Tibial nerve (tissue), 4 donors: ENCODE measurements around the gene PDLIM7. TPM values are rescaled to one million over a fixed set of nuclear protein-coding genes. Genes with fewer than 3 reads are reported as not detected.

Source experiments
- DNase-seq, 2 donors: peaks; one replicate each; pipeline ENCODE4 v3.0.0-alpha.2; 2019; ENCODE audit warnings: low spot score in 2 of 2
- H3K27ac ChIP-seq, 4 donors: fragments of 200-600 bp; sonication (generic) in 3 of 4; one replicate each; pipeline ENCODE4 v1.5.1; 2017 to 2019; ENCODE audit warnings: mild to moderate bottlenecking in 1 of 4
- H3K27me3 ChIP-seq, 2 donors: fragments of 200-600 bp; sonication (generic) in 1 of 2; one replicate each; pipeline versions ENCODE4 v1.5.1 to v1.6.0; 2017 to 2019
- H3K36me3 ChIP-seq, 3 donors: fragments of 200-600 bp; sonication (generic); one replicate each; pipeline ENCODE4 v1.5.1; 2018 to 2019
- H3K4me1 ChIP-seq, 4 donors: fragments of 200-600 bp; sonication (generic) in 3 of 4; one replicate each; pipeline ENCODE4 v1.5.1; 2017 to 2019
- H3K4me3 ChIP-seq, 4 donors: fragments of 200-600 bp; sonication (generic) in 3 of 4; one replicate each; pipeline ENCODE4 v1.5.1; 2017 to 2019; ENCODE audit warnings: mild to moderate bottlenecking in 1 of 4, moderate library complexity in 1 of 4
- H3K9me3 ChIP-seq, 4 donors: fragments of 200-600 bp; sonication (generic) in 3 of 4; one replicate each; pipeline ENCODE4 v1.5.1; 2017 to 2019
- CTCF ChIP-seq, 5 experiments: fragments of 200-600 bp in 3 of 5; fragments of 450-650 bp in 2 of 5; sonication (generic) in 3 of 5; IDR thresholded peaks; one replicate each; pipeline ENCODE4 v1.5.1; 2016 to 2019; ENCODE audit warnings: antibody characterized with exemption in 5 of 5, mild to moderate bottlenecking in 3 of 5, moderate library complexity in 2 of 5
- EP300 ChIP-seq, 2 donors: sonication (generic); formaldehyde crosslinking; IDR thresholded peaks; one replicate each; pipeline ENCODE4 v1.6.1; 2017; ENCODE audit warnings: antibody characterized with exemption in 2 of 2, mild to moderate bottlenecking in 1 of 2
- POLR2A ChIP-seq, 2 donors: fragments of 450-650 bp; IDR thresholded peaks; one replicate each; pipeline ENCODE4 v1.6.1; 2017; ENCODE audit warnings: antibody characterized with exemption in 2 of 2, mild to moderate bottlenecking in 2 of 2, moderate library complexity in 2 of 2
- WGBS, 2 donors: methylation state at CpG; one replicate each; pipeline ENCODE4 v1.1.5; 2018; 5-methylcytosine and 5-hydroxymethylcytosine counted together
- total RNA-seq, 4 donors: library from RNA; depleted of rRNA; stranded (reverse); fragments of >200 nt; gene quantifications; one replicate each; pipeline ENCODE4 v1.1.0, GENCODE V29; 2016

Gene PDLIM7
- total RNA-seq, 4 donors from 2014 or later, result 78.0 to 138 (median 89.9) TPM

- peaks cover 0 to 97% (median 40%) of the 10 kb centered on the region in 3 donors for H3K36me3 ChIP-seq
- H3K9me3 ChIP-seq, result no peaks in the 10 kb centered on the region
- peaks cover 0 to 16% (median 10%) of the 10 kb centered on the region in 4 donors for H3K4me1 ChIP-seq
- 90 to 91% methylated on average over 28 to 37 of the region's 37 CpGs for WGBS, 2 donors
- no peak overlapping the region for H3K27ac ChIP-seq
- no peak for DNase-seq
- no peak overlapping the region for H3K4me3 ChIP-seq
- TF ChIP-seq EP300 (IDR thresholded peaks at IDR 0.05) (no peak), POLR2A (IDR thresholded peaks at IDR 0.05) (no peak), CTCF (IDR thresholded peaks at IDR 0.05) (no peak)
- H3K27me3 ChIP-seq, result no peaks in the 10 kb centered on the region
Measured at GRCh38 chr5:177435847-177436536, 61.4 kb downstream of the PDLIM7 start.

GRCh38 chr5:177434942-177435738 is 62.3 kb downstream of the PDLIM7 start:
- WGBS, 2 donors, result 90 to 91% methylated on average over 17 to 18 of the region's 20 CpGs
- Histone ChIP-seq H3K4me3 (no peak overlapping the region), H3K27me3 (no peaks in the 10 kb centered on the region), H3K4me1 (peaks cover 0 to 22% (median 13%) of the 10 kb centered on the region in 4 donors), H3K9me3 (no peaks in the 10 kb centered on the region), H3K36me3 (peaks cover 0 to 97% (median 40%) of the 10 kb centered on the region in 3 donors), H3K27ac (no peak overlapping the region)
- no peak for TF ChIP-seq CTCF (IDR thresholded peaks at IDR 0.05)
- no peak for TF ChIP-seq POLR2A (IDR thresholded peaks at IDR 0.05)
- no peak for TF ChIP-seq EP300 (IDR thresholded peaks at IDR 0.05)
- DNase-seq, result no peak

- Histone ChIP-seq H3K4me3 (no peak overlapping the region), H3K9me3 (no peaks in the 10 kb centered on the region), H3K36me3 (peaks cover 0 to 93% (median 40%) of the 10 kb centered on the region in 3 donors), H3K27me3 (no peaks in the 10 kb centered on the region), H3K27ac (no peak overlapping the region), H3K4me1 (peaks cover 0 to 27% (median 18%) of the 10 kb centered on the region in 4 donors)
- DNase-seq, result no peak
- TF ChIP-seq CTCF (IDR thresholded peaks at IDR 0.05) (no peak), EP300 (IDR thresholded peaks at IDR 0.05) (no peak), POLR2A (IDR thresholded peaks at IDR 0.05) (no peak)
- 88 to 91% methylated on average over 3 to 5 of the region's 8 CpGs for WGBS, 2 donors
Measured at GRCh38 chr5:177434437-177434836, 63.0 kb downstream of the PDLIM7 start.

- 92 to 93% methylated on average over 26 of the region's 29 CpGs for WGBS, 2 donors
- no peak overlapping the region for H3K27ac ChIP-seq
- H3K36me3 ChIP-seq, result peaks cover 0 to 86% (median 40%) of the 10 kb centered on the region in 3 donors
- H3K9me3 ChIP-seq, result no peaks in the 10 kb centered on the region
- TF ChIP-seq EP300 (IDR thresholded peaks at IDR 0.05) (no peak), POLR2A (IDR thresholded peaks at IDR 0.05) (no peak), CTCF (IDR thresholded peaks at IDR 0.05) (no peak)
- no peaks in the 10 kb centered on the region for H3K27me3 ChIP-seq
- H3K4me3 ChIP-seq, result no peak overlapping the region
- H3K4me1 ChIP-seq, result peaks cover 0 to 34% (median 23%) of the 10 kb centered on the region in 4 donors
- DNase-seq, result no peak
Measured at GRCh38 chr5:177433658-177434217, 63.7 kb downstream of the PDLIM7 start.

Other genes with a start within 250 kb of the PDLIM7 start
- 10 to 100 TPM; 24.1 to 56.7 (median 35.4) TPM for gene RAB24, start 193.9 kb downstream of the PDLIM7 start, total RNA-seq
- 10 to 100 TPM; 52.6 to 87.0 (median 65.2) TPM for gene PRELID1, start 193.8 kb downstream of the PDLIM7 start, total RNA-seq
- 10 to 100 TPM in 2 of 4 donors, 1 to 10 TPM in 2; 5.2 to 33.9 (median 14.7) TPM for gene MXD3, start 185.7 kb downstream of the PDLIM7 start, total RNA-seq
- 100 to 1,000 TPM; 144 to 179 (median 154) TPM for gene LMAN2, start 145.9 kb downstream of the PDLIM7 start, total RNA-seq
- gene RGS14, start 139.7 kb downstream of the PDLIM7 start, total RNA-seq, result 10 to 100 TPM; 10.2 to 29.6 (median 16.4) TPM
- not detected for gene SLC34A1, start 113.2 kb downstream of the PDLIM7 start, total RNA-seq
- gene PFN3, start 96.9 kb downstream of the PDLIM7 start, total RNA-seq, result not detected
- gene F12, start 88.0 kb downstream of the PDLIM7 start, total RNA-seq, result 1 to 10 TPM in 1 of 4 donors, under 1 TPM in 1, not detected in 2; 0.59 to 4.5 TPM
- gene GRK6, start 70.9 kb downstream of the PDLIM7 start, total RNA-seq, result 10 to 100 TPM; 19.4 to 26.4 (median 23.2) TPM
- gene PRR7, start 50.8 kb downstream of the PDLIM7 start, total RNA-seq, result 10 to 100 TPM in 1 of 4 donors, 1 to 10 TPM in 3; 5.1 to 11.2 (median 7.5) TPM
- gene DBN1, start 24.0 kb downstream of the PDLIM7 start, total RNA-seq, result 100 to 1,000 TPM in 3 of 4 donors, 10 to 100 TPM in 1; 89.8 to 139 (median 111) TPM
- 10 to 100 TPM in 3 of 4 donors, 1 to 10 TPM in 1; 7.8 to 20.1 (median 11.5) TPM for gene DOK3, start 12.2 kb upstream of the PDLIM7 start, total RNA-seq
- 100 to 1,000 TPM in 2 of 4 donors, 10 to 100 TPM in 2; 85.3 to 139 (median 105) TPM for gene DDX41, start 19.4 kb upstream of the PDLIM7 start, total RNA-seq
- 100 to 1,000 TPM in 3 of 4 donors, 10 to 100 TPM in 1; 82.4 to 152 (median 115) TPM for gene FAM193B, start 57.0 kb upstream of the PDLIM7 start, total RNA-seq
- 10 to 100 TPM; 83.3 to 97.1 (median 95.8) TPM for gene TMED9, start 94.6 kb upstream of the PDLIM7 start, total RNA-seq
- 10 to 100 TPM; 13.6 to 41.1 (median 29.8) TPM for gene B4GALT7, start 102.5 kb upstream of the PDLIM7 start, total RNA-seq